GM18505 (cell line): ENCODE measurements around the gene SLC35G2.
"Not testable (repeated sequence)": the region's sequence is repeated elsewhere in the genome, so short reads cannot be mapped to it uniquely, and the experiment has no call there.

ENCODE experiments used
- ATAC-seq: cut with Tn5 transposase; IDR thresholded peaks from one replicate; pipeline ENCODE4 v1.9.1; 2021; ENCODE audit not compliant: unreplicated experiment
- POLR2A ChIP-seq: IDR thresholded peaks from 4 replicates; pipeline ENCODE4 v1.6.1; 2011; ENCODE audit warnings: borderline replicate concordance; ENCODE audit not compliant: insufficient read depth, insufficient read length; ENCODE audit errors: extremely low read depth

Gene SLC35G2

DNA sequence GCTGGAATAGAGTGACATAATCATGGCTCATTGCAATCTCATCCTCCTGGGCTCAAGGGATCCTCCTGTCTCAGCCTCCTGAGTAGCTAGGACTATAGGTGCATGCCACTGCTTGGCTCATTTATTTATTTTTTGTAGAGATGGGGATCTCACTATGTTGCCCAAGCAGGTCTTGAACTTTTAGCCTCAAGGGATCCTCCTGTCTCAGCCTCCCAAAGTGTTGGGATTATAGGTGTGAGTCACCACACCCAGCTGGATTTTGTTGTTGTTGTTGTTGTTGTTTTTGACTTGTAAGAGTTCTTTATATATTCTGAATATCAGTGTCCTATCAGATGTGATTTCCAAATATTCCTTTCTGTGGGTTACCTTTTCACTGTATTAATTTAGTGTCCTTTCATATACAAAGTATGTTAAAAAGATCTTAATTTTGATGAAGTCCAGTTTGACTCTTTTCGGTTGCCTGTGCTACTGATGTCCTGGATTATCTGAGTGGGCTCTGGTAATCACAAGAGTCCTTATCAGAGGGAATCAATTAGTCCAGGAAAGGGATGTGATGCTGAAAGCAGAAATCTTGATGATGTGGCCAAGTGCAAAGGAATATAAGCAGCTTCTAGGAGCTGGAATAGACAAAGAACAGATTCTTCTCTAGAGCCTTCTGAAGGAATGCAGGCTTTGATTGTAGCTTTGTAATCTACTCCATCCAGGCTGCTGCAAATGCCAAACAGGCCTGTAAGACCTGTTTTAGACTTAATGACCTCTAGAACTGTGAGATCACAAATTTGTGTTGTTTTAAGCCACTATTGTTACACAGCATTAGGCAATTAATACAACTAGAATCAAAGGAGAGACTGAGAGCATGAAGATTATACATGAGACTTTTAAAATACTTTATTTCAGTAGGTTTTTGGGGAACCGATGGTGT, 73.3 kb downstream of the SLC35G2 start:
- no peak for ATAC-seq
- TF ChIP-seq POLR2A: no peak

DNA sequence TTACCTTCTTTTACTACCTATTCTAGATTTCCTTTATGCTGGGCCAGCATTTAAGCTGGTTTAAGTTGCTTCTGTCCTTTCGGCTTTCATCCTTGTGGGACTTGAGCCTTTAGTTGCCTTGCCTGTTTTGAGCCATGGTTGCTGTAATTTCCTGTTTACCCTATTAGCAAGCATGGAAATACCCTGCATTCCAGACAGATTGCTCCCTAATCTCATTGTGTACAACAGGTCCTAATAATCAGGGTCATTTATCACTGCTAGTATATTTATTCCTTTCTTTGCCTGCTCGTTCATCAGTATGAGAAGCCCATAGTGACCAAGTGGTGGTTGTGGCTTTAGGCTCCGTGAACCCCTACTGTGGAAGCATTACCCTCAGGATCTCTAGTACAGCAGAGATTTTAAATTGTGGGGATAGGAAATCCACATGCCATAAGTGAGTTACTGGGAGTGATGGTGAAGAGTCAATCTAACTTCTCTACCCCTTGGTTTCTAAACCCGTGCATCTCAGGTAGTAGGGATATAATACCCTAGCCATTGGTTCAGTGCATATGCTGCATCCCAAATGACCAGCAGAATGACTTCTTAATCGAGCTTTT, 75.0 kb downstream of the SLC35G2 start:
- no peak for ATAC-seq
- TF ChIP-seq POLR2A: no peak

DNA sequence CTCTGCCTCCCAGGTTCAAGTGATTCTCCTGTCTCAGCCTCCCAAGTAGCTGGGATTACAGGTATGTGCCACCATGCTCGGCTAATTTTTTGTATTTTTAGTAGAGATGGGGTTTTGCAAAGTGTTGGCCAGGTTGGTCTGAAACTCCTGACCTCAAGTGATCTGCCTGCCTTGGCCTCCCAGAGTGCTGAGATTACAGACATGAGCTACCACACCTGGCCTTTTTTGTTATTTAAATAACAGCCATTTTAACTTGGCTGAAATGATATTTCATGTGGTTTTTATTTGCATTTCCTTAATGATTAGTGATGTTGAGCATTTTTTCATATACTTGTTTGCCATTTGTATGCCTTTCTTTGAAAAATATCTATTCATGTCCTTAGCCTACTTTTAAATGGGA, 78.2 kb downstream of the SLC35G2 start:
- not testable (repeated sequence) for ATAC-seq

DNA sequence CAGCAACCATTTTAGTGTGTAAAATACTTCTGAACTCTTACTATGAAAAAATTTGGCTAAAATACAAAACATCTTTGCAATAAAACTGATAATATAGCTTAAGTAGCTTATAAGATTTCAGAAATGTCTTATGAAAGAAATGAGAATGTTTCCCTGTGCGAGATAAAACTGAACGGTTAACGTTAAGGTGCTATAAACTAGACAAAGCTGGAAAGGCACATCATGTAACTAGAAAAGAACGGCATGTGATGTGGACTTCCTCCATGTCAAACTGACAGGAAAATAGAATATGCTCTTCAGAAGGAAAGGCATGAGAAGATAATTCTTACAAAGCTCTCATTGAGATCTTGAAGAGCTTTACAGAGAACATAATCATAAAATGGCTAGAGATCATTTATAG, 79.6 kb downstream of the SLC35G2 start:
- no peak for ATAC-seq
- TF ChIP-seq POLR2A: no peak

DNA sequence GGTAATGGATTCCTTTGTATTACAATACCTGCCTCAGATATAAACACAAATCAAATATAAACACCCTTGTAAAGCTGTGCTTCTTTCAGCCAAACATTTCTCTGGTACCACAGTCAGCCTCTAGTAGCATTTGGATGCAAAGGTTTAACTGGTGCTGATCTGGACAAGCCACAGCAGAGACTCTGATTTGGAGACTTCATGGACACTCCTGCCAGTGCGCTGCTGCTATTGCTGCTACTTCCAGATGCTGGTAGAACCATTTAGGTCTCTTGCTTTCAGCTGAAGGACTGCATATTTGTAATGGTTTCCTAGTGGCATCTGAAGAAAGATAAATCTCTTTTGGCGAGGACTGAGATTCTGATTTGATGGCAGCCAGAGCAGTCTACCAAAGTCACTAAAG, 80.0 kb downstream of the SLC35G2 start:
- no peak for ATAC-seq
- TF ChIP-seq POLR2A: no peak

DNA sequence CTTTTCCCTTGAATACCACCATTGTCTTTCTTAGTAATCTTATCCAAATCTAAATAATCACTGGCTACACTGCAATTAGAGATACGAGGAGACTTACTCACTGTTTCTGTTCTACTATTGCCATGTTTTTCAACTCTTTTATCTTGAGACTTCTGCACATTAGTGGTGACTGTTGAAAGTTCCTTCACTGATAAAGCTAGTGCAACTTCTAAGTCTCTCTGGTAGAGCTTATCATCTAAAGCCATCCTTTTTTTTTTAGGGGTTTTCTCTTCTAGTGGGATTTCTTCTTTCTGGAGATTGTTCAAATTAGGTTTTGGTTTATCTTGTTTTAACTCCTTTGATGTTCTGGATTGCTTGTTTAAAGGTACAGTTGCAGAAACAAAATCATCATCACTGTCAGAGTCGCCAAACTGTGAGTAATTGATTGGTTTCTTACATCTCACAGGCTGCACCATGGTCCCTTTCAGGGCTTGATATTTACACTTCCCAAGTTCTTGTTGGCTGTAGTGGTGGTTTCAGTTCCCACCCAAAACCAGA, 80.8 kb downstream of the SLC35G2 start:
- ATAC-seq: no peak
- no peak for TF ChIP-seq POLR2A

DNA sequence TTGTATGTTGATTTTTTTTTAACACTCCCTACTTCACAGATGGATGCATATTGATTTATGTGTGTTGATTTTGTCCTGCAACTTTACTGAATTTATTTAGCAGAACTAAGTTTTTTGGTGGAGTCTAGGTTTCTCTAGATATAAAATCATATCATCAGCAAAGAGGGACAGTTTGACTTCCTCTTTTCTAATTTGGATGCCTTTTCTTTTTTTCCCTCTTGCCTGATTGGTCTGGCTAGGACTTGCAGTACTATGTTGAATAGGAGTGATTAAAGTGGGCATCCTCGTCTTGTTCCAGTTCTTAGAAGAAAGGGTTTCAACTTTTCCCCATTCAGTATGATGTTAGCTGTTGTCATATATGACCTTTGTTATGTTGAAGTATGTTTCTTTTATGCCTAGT, 81.8 kb downstream of the SLC35G2 start:
- ATAC-seq: not testable (repeated sequence)

DNA sequence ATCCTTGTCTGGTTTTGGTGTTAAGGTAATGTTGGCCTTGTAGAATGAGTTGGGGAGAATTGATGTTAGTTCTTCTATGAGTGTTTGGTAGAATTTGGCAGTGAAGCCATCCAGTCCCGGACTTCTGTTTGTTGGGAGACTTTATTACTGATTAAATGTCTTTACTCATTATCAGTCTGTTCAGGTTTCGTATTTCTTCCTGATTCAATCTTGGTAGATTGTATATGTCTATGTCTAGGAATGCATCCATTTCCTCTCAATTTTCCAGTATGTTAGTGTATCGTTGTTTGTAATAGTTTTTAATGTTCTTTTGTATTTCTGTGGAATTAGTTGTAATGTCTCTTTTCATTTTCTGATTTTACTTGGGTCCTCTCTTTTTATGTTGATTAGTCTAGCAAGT, 82.5 kb downstream of the SLC35G2 start:
- no peak for TF ChIP-seq POLR2A

DNA sequence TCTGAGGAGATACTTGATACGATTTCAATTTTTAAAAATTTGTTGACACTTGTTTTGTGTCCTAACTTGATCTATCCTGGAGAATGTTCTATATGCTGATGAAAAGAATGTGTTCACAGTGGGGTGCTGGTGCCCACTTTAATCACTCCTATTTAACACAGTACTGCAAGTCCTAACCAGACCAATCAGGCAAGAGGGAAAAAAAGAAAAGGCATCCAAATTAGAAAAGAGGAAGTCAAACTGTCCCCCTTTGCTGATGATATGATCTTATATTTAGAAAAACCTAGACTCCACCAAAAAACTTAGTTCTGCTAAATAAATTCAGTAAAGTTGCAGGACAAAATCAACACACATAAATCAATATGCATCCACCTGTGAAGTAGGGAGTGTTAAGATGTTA, 83.6 kb downstream of the SLC35G2 start:
- ATAC-seq: not testable (repeated sequence)

More for the DNA sequence above, 82.5 kb downstream of the SLC35G2 start:
- no peak for ATAC-seq

DNA sequence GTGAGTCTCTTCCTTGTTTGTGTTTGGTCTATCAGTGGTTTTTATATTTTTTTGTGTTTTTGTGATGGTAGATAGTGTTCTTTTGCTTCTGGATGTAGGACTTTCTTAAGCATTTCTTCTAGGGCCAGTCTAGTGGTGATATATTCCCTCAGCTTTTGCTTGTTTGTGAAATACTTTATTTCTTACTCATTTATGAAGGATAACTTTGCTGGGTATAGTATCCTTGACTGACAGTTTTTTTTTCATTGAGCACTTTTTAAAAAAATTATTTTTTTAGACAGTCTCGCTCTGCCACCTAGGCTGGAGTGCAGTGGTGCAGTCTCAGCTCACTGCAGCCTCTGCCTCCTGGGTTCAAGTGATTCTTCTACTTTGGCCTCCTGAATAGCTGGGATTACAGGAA, 85.0 kb downstream of the SLC35G2 start:
- TF ChIP-seq POLR2A: no peak
- no peak for ATAC-seq

DNA sequence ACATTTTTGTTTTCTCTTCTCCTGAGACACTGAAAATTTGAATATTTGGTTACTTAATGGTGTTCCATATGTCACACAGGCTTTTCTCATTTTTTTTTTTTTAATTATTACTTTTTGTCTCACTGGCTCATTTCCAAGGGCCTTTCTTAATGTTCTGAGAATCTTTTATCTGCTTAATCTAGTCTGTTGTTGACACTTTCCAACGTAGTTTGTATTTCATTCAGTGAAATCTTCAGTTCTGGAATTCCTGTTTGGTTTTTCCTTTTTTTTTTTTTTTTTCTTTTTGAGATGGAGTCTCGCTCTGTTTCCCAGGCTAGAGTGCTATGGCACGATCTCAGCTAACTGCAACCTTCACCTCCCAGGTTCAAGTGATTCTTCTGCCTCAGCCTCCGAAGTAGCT, 85.8 kb downstream of the SLC35G2 start:
- no peak for TF ChIP-seq POLR2A

More for the DNA sequence above, 85.8 kb downstream of the SLC35G2 start:
- no peak for ATAC-seq
